GM21381 (cell line): ENCODE results near the gene TPO.

ENCODE experiments used
- ATAC-seq: cut with Tn5 transposase; IDR thresholded peaks from one replicate; pipeline ENCODE4 v1.9.1; 2021; ENCODE audit warnings: mild to moderate bottlenecking, moderate library complexity; ENCODE audit not compliant: unreplicated experiment

Gene TPO

GRCh38 chr2:1440581-1440980 lies 27.3 kb downstream of the TPO start:
- ATAC-seq: no peak

- no peak for ATAC-seq
Measured at GRCh38 chr2:1446301-1446700, 33.0 kb downstream of the TPO start.

GRCh38 chr2:1448009-1448408 lies 34.7 kb downstream of the TPO start:
- ATAC-seq: no peak

- no peak for ATAC-seq
Measured at GRCh38 chr2:1450915-1451314, 37.7 kb downstream of the TPO start.

GRCh38 chr2:1451422-1451821 lies 38.2 kb downstream of the TPO start:
- no peak for ATAC-seq

GRCh38 chr2:1453561-1453960 lies 40.3 kb downstream of the TPO start:
- no peak for ATAC-seq

GRCh38 chr2:1454346-1454745 lies 41.1 kb downstream of the TPO start:
- ATAC-seq: no peak

GRCh38 chr2:1455466-1455865 lies 42.2 kb downstream of the TPO start:
- no peak for ATAC-seq

GRCh38 chr2:1458432-1458831 lies 45.2 kb downstream of the TPO start:
- ATAC-seq: no peak

- no peak for ATAC-seq
Measured at GRCh38 chr2:1459727-1460126, 46.5 kb downstream of the TPO start.

GRCh38 chr2:1460851-1461418 lies 47.7 kb downstream of the TPO start:
- no peak for ATAC-seq

GRCh38 chr2:1461507-1462390 lies 48.5 kb downstream of the TPO start:
- no peak for ATAC-seq

GRCh38 chr2:1462994-1463393 lies 49.7 kb downstream of the TPO start:
- no peak for ATAC-seq

GRCh38 chr2:1472350-1472749 lies 59.1 kb downstream of the TPO start:
- no peak for ATAC-seq

- ATAC-seq: no peak
Measured at GRCh38 chr2:1476617-1477195, 63.4 kb downstream of the TPO start.

GRCh38 chr2:1477196-1478040 lies 64.2 kb downstream of the TPO start:
- no peak for ATAC-seq

GRCh38 chr2:1478311-1479305 lies 65.3 kb downstream of the TPO start:
- no peak for ATAC-seq

- ATAC-seq: no peak
Measured at GRCh38 chr2:1479346-1479745, 66.1 kb downstream of the TPO start.

GRCh38 chr2:1480671-1481076 lies 67.4 kb downstream of the TPO start:
- ATAC-seq: no peak
